ENCODE results near the gene CADPS2.

CADPS2 gene

GRCh38 chr7:122602800-122603199 is 283.5 kb downstream of the CADPS2 start:
- H3K9me2 ChIP-seq (replicated peaks; ENCODE audit: insufficient read depth, low read length), result no peaks in the 10 kb centered on the region
- no peaks in the 10 kb centered on the region for H3K9me3 ChIP-seq (ENCODE audit: insufficient read depth, low read length)
- H3K4me3 ChIP-seq (ENCODE audit: insufficient read depth, low read length, poor library complexity, severe bottlenecking), result no peak overlapping the region
- H3K27me3 ChIP-seq (ENCODE audit: low read length), result no peaks in the 10 kb centered on the region
- H3K36me3 ChIP-seq (ENCODE audit: low read length), result no peaks in the 10 kb centered on the region
- no peaks in the 10 kb centered on the region for H3K79me2 ChIP-seq (ENCODE audit: insufficient read depth, low read length)
- H3K9ac ChIP-seq (ENCODE audit: low read length), result no peak overlapping the region
- no peak overlapping the region for H3K4me2 ChIP-seq (ENCODE audit: low read depth, low read length, poor library complexity, severe bottlenecking)
- no peak overlapping the region for H3K27ac ChIP-seq (ENCODE audit: low read depth, low read length)
- no peaks in the 10 kb centered on the region for H4K20me1 ChIP-seq (ENCODE audit: low read depth, low read length)
- no peak overlapping the region for H2AFZ ChIP-seq (ENCODE audit: low read depth, low read length, severe bottlenecking)
- TF ChIP-seq CTCF (IDR thresholded peaks at IDR 0.05; ENCODE audit: insufficient read depth, low read length, poor library complexity, severe bottlenecking) (no peak), EZH2phosphoT487 (conservative IDR thresholded peaks at IDR 0.05; ENCODE audit: low read length) (no peak)
- H3F3A ChIP-seq (ENCODE audit: insufficient read depth), result no peaks in the 10 kb centered on the region

GRCh38 chr7:122600630-122601029 is 285.6 kb downstream of the CADPS2 start:
- TF ChIP-seq CTCF (IDR thresholded peaks at IDR 0.05; ENCODE audit: insufficient read depth, low read length, poor library complexity, severe bottlenecking) (no peak), EZH2phosphoT487 (conservative IDR thresholded peaks at IDR 0.05; ENCODE audit: low read length) (no peak)
- no peak overlapping the region for H3K4me2 ChIP-seq (ENCODE audit: low read depth, low read length, poor library complexity, severe bottlenecking)
- H3K27me3 ChIP-seq (ENCODE audit: low read length), result no peaks in the 10 kb centered on the region
- H3K9me3 ChIP-seq (ENCODE audit: insufficient read depth, low read length), result no peaks in the 10 kb centered on the region
- no peak overlapping the region for H2AFZ ChIP-seq (ENCODE audit: low read depth, low read length, severe bottlenecking)
- no peaks in the 10 kb centered on the region for H3K79me2 ChIP-seq (ENCODE audit: insufficient read depth, low read length)
- H3K4me3 ChIP-seq (ENCODE audit: insufficient read depth, low read length, poor library complexity, severe bottlenecking), result no peak overlapping the region
- no peak overlapping the region for H3K9ac ChIP-seq (ENCODE audit: low read length)
- H3F3A ChIP-seq (ENCODE audit: insufficient read depth), result no peaks in the 10 kb centered on the region
- no peaks in the 10 kb centered on the region for H3K36me3 ChIP-seq (ENCODE audit: low read length)
- no peaks in the 10 kb centered on the region for H4K20me1 ChIP-seq (ENCODE audit: low read depth, low read length)
- no peak overlapping the region for H3K27ac ChIP-seq (ENCODE audit: low read depth, low read length)
- H3K9me2 ChIP-seq (replicated peaks; ENCODE audit: insufficient read depth, low read length), result no peaks in the 10 kb centered on the region

GRCh38 chr7:122600042-122600441 is 286.2 kb downstream of the CADPS2 start:
- no peaks in the 10 kb centered on the region for H3K27me3 ChIP-seq (ENCODE audit: low read length)

DNA sequence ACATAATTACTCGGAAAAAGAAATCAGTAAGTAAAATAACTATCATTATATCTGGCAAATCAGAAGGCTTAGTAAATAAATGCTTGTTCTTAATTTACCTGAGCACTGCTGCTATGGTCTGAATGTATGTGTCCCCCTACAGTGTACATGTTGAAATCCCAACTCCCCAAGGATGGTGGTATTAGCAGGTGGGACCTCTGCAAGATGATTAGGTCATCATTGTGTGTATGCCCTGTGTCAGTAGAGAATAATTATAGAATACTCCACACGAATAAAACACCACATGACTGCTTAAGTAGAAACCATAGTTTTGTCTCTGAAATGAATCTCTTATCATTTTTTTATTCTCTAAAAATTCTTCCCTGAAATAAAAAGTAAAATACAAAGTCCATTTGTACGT is 289.0 kb downstream of the CADPS2 start:
- Histone ChIP-seq H3K79me2 (ENCODE audit: insufficient read depth, low read length) (no peaks in the 10 kb centered on the region), H3K9me3 (ENCODE audit: insufficient read depth, low read length) (no peaks in the 10 kb centered on the region), H2AFZ (ENCODE audit: low read depth, low read length, severe bottlenecking) (no peak overlapping the region), H3K4me3 (ENCODE audit: insufficient read depth, low read length, poor library complexity, severe bottlenecking) (no peak overlapping the region), H4K20me1 (ENCODE audit: low read depth, low read length) (no peaks in the 10 kb centered on the region), H3K4me2 (ENCODE audit: low read depth, low read length, poor library complexity, severe bottlenecking) (no peak overlapping the region), H3K27ac (ENCODE audit: low read depth, low read length) (no peak overlapping the region), H3F3A (ENCODE audit: insufficient read depth) (no peaks in the 10 kb centered on the region), H3K27me3 (ENCODE audit: low read length) (no peaks in the 10 kb centered on the region), H3K9ac (ENCODE audit: low read length) (no peak overlapping the region), H3K36me3 (ENCODE audit: low read length) (no peaks in the 10 kb centered on the region), H3K9me2 (replicated peaks; ENCODE audit: insufficient read depth, low read length) (no peaks in the 10 kb centered on the region)
- TF ChIP-seq EZH2phosphoT487 (conservative IDR thresholded peaks at IDR 0.05; ENCODE audit: low read length) (no peak), CTCF (IDR thresholded peaks at IDR 0.05; ENCODE audit: insufficient read depth, low read length, poor library complexity, severe bottlenecking) (no peak)

More at GRCh38 chr7:122600042-122600441, 286.2 kb downstream of the CADPS2 start:
- no peak overlapping the region for H3K4me3 ChIP-seq (ENCODE audit: insufficient read depth, low read length, poor library complexity, severe bottlenecking)
- no peaks in the 10 kb centered on the region for H3K9me2 ChIP-seq (replicated peaks; ENCODE audit: insufficient read depth, low read length)
- no peaks in the 10 kb centered on the region for H3K79me2 ChIP-seq (ENCODE audit: insufficient read depth, low read length)
- no peak overlapping the region for H3K27ac ChIP-seq (ENCODE audit: low read depth, low read length)
- H2AFZ ChIP-seq (ENCODE audit: low read depth, low read length, severe bottlenecking), result no peak overlapping the region
- no peaks in the 10 kb centered on the region for H4K20me1 ChIP-seq (ENCODE audit: low read depth, low read length)
- no peaks in the 10 kb centered on the region for H3F3A ChIP-seq (ENCODE audit: insufficient read depth)
- no peaks in the 10 kb centered on the region for H3K9me3 ChIP-seq (ENCODE audit: insufficient read depth, low read length)
- no peak overlapping the region for H3K4me2 ChIP-seq (ENCODE audit: low read depth, low read length, poor library complexity, severe bottlenecking)
- H3K9ac ChIP-seq (ENCODE audit: low read length), result no peak overlapping the region
- no peak for TF ChIP-seq EZH2phosphoT487 (conservative IDR thresholded peaks at IDR 0.05; ENCODE audit: low read length)
- no peaks in the 10 kb centered on the region for H3K36me3 ChIP-seq (ENCODE audit: low read length)
